Mesendoderm (in vitro differentiated cells): Measurements from ENCODE around the gene RNF207.

Source experiments
- DNase-seq: peaks from one replicate; pipeline ENCODE4 v3.0.0; 2013
- H2AK5ac ChIP-seq: 2 replicates; pipeline ENCODE4 v1.6.1; 2013; ENCODE audit warnings: low read length, inconsistent platforms
- H2BK120ac ChIP-seq: 2 replicates; pipeline ENCODE4 v1.6.1; 2013; ENCODE audit warnings: low read depth, mild to moderate bottlenecking, low read length, moderate library complexity, mixed read lengths
- H2BK15ac ChIP-seq: replicated peaks from 2 replicates; pipeline ENCODE4 v1.6.1; 2013; ENCODE audit warnings: low read depth, mild to moderate bottlenecking, moderate library complexity
- H2BK5ac ChIP-seq: 2 replicates; pipeline ENCODE4 v1.6.1; 2013; ENCODE audit warnings: low read length, inconsistent platforms
- H3K18ac ChIP-seq: 2 replicates; pipeline ENCODE4 v1.6.1; 2013; ENCODE audit warnings: mild to moderate bottlenecking, low read length, mixed read lengths
- H3K23ac ChIP-seq: one replicate; pipeline ENCODE4 v1.6.1; 2013; ENCODE audit warnings: low read length
- H3K27ac ChIP-seq: 2 replicates; pipeline ENCODE4 v1.5.1; 2013; ENCODE audit warnings: low read depth, mild to moderate bottlenecking, inconsistent platforms, low read length, moderate library complexity
- H3K27me3 ChIP-seq: 2 replicates; pipeline ENCODE4 v1.6.1; 2013; ENCODE audit warnings: low read length, control low read depth, mild to moderate bottlenecking, inconsistent platforms; ENCODE audit not compliant: insufficient read depth, poor library complexity
- H3K36me3 ChIP-seq: 2 replicates; pipeline ENCODE4 v1.6.1; 2013; ENCODE audit warnings: low read length, inconsistent platforms; ENCODE audit not compliant: control insufficient read depth, insufficient read depth
- H3K4ac ChIP-seq: one replicate; pipeline ENCODE4 v1.6.1; 2013; ENCODE audit warnings: low read depth, mild to moderate bottlenecking, low read length, moderate library complexity
- H3K4me1 ChIP-seq: 2 replicates; pipeline ENCODE4 v1.6.1; 2013; ENCODE audit warnings: low read depth, low read length, inconsistent platforms; ENCODE audit not compliant: control insufficient read depth
- H3K4me2 ChIP-seq: 2 replicates; pipeline ENCODE4 v1.6.1; 2013; ENCODE audit warnings: low read length
- H3K4me3 ChIP-seq: 2 replicates; pipeline ENCODE4 v1.5.1; 2013; ENCODE audit warnings: mild to moderate bottlenecking, low read length
- H3K56ac ChIP-seq: one replicate; pipeline ENCODE4 v1.6.1; 2013; ENCODE audit warnings: low read length
- H3K79me1 ChIP-seq: 2 replicates; pipeline ENCODE4 v1.6.1; 2013; ENCODE audit warnings: low read length, inconsistent platforms
- H3K79me2 ChIP-seq: 2 replicates; pipeline ENCODE4 v1.6.1; 2013; ENCODE audit warnings: mild to moderate bottlenecking, low read length; ENCODE audit not compliant: control insufficient read depth, insufficient read depth
- H3K9ac ChIP-seq: 2 replicates; pipeline ENCODE4 v1.6.1; 2013; ENCODE audit warnings: low read length, inconsistent platforms
- H4K5ac ChIP-seq: one replicate; pipeline ENCODE4 v1.6.1; 2013; ENCODE audit warnings: low read length
- H4K8ac ChIP-seq: one replicate; pipeline ENCODE4 v1.6.1; 2013; ENCODE audit warnings: low read depth, mild to moderate bottlenecking, control low read depth, low read length, moderate library complexity
- WGBS: extraction: QIAGEN DNeasy Blood & Tissue Kit; methylation state at CpG from one replicate; pipeline ENCODE4 v1.1.7; 2013; ENCODE audit warnings: low lambda C conversion rate, missing lambda C conversion rate; ENCODE audit not compliant: insufficient coverage; ENCODE audit errors: extremely low coverage; 5-methylcytosine and 5-hydroxymethylcytosine counted together

RNF207 gene

DNA sequence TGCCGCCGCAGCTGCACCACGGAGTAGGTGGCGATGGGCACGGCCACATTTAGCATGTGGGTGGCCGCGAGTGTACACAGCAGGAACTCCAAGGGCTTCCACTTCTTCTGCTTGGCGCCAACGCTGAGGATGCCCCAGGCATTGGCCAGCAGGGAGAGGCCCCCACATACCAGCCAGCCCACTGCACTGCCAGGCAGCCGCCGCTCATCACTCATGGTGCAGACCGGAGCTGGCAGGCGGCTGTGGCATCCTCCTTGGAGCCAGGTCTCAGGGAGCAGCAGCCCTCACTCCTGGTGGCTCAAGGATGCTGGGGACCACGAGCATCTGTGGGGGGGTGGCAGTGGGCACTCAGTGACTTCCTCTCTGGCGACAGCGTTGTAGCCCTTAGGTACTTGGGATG is 48.8 kb downstream of the RNF207 start:
- Histone ChIP-seq H3K4me1 (no peaks in the 10 kb centered on the region), H3K18ac (no peak overlapping the region), H2BK5ac (no peak overlapping the region), H3K4me3 (no peak overlapping the region), H3K36me3 (no peaks in the 10 kb centered on the region), H3K9ac (no peak overlapping the region), H2BK120ac (no peak overlapping the region), H3K27ac (no peak overlapping the region), H2BK15ac (no peak overlapping the region), H4K8ac (no peak overlapping the region), H2AK5ac (no peak overlapping the region), H4K5ac (no peak overlapping the region), H3K27me3 (peaks cover 12% of the 10 kb centered on the region), H3K79me2 (no peaks in the 10 kb centered on the region), H3K4me2 (no peak overlapping the region), H3K23ac (no peak overlapping the region), H3K56ac (no peak overlapping the region), H3K4ac (no peak overlapping the region), H3K79me1 (no peaks in the 10 kb centered on the region)
- WGBS = no CpG with 5 or more reads among the region's 16 CpGs
- no peak for DNase-seq

DNA sequence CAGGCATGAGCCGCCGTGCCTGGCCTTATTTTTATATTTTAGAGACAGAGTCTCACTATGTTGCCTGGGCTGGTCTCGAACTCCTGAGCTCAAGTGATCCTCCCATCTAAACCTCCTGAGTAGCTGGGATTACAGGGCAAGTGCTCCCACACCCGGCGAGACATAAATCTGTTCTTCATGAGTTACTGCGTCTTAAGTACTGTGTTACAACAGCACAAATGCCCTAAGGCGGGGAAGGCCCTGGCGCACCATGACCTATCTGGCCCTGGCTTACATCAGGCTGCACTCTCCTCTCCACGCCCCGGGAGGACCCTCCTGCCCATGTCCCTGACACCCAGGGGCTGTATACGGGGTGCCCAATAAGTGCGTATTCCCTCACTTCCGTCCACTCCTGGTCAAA is 50.7 kb downstream of the RNF207 start:
- H3K4me3 ChIP-seq = no peak overlapping the region
- no peak overlapping the region for H3K23ac ChIP-seq
- no peak overlapping the region for H2BK15ac ChIP-seq
- no peak overlapping the region for H3K4ac ChIP-seq
- WGBS = no CpG with 5 or more reads among the region's 13 CpGs
- H3K79me1 ChIP-seq = no peaks in the 10 kb centered on the region
- no peak overlapping the region for H4K8ac ChIP-seq
- no peak overlapping the region for H3K56ac ChIP-seq
- H3K27ac ChIP-seq = no peak overlapping the region
- no peak for DNase-seq
- no peaks in the 10 kb centered on the region for H3K79me2 ChIP-seq
- no peak overlapping the region for H2AK5ac ChIP-seq
- H4K5ac ChIP-seq = no peak overlapping the region
- H3K4me1 ChIP-seq = no peaks in the 10 kb centered on the region
- H2BK5ac ChIP-seq = no peak overlapping the region
- H3K18ac ChIP-seq = no peak overlapping the region
- no peak overlapping the region for H3K4me2 ChIP-seq
- no peak overlapping the region for H3K9ac ChIP-seq
- no peaks in the 10 kb centered on the region for H3K36me3 ChIP-seq
- H2BK120ac ChIP-seq = no peak overlapping the region
- no peaks in the 10 kb centered on the region for H3K27me3 ChIP-seq

- Histone ChIP-seq H3K79me2 (no peaks in the 10 kb centered on the region), H2BK15ac (no peak overlapping the region), H3K79me1 (no peaks in the 10 kb centered on the region), H3K18ac (no peak overlapping the region), H3K23ac (no peak overlapping the region), H3K56ac (no peak overlapping the region), H3K4ac (no peak overlapping the region), H3K27me3 (no peaks in the 10 kb centered on the region), H3K36me3 (no peaks in the 10 kb centered on the region), H3K27ac (no peak overlapping the region), H2BK5ac (no peak overlapping the region), H3K4me3 (no peak overlapping the region), H2BK120ac (no peak overlapping the region), H3K4me2 (no peak overlapping the region), H4K8ac (no peak overlapping the region), H3K9ac (no peak overlapping the region), H2AK5ac (no peak overlapping the region), H3K4me1 (no peaks in the 10 kb centered on the region), H4K5ac (no peak overlapping the region)
- DNase-seq = no peak
- WGBS = no CpG with 5 or more reads among the region's 8 CpGs
Observed at GRCh38 chr1:6257541-6258069, 51.7 kb downstream of the RNF207 start.

GRCh38 chr1:6258675-6259074 is 52.8 kb downstream of the RNF207 start:
- H3K4me1 ChIP-seq = no peaks in the 10 kb centered on the region
- no peak overlapping the region for H2BK120ac ChIP-seq
- no CpG with 5 or more reads among the region's 10 CpGs for WGBS

GRCh38 chr1:6259491-6260362 is 53.8 kb downstream of the RNF207 start:
- H2BK15ac ChIP-seq = no peak overlapping the region
- H3K4me1 ChIP-seq = no peaks in the 10 kb centered on the region
- no peak overlapping the region for H4K8ac ChIP-seq
- no peak overlapping the region for H3K56ac ChIP-seq
- peak overlapping the region; percentile 8 for H3K18ac ChIP-seq
- H3K23ac ChIP-seq = no peak overlapping the region
- no peaks in the 10 kb centered on the region for H3K79me2 ChIP-seq
- no peak overlapping the region for H3K4me3 ChIP-seq
- DNase-seq = peak; percentile 75
- H3K27ac ChIP-seq = no peak overlapping the region
- no peak overlapping the region for H3K4me2 ChIP-seq
- H2BK120ac ChIP-seq = no peak overlapping the region
- no peaks in the 10 kb centered on the region for H3K79me1 ChIP-seq
- no peak overlapping the region for H3K4ac ChIP-seq
- H3K27me3 ChIP-seq = no peaks in the 10 kb centered on the region
- no CpG with 5 or more reads among the region's 46 CpGs for WGBS
- no peak overlapping the region for H3K9ac ChIP-seq
- no peaks in the 10 kb centered on the region for H3K36me3 ChIP-seq
- H2BK5ac ChIP-seq = no peak overlapping the region
- H2AK5ac ChIP-seq = no peak overlapping the region
- no peak overlapping the region for H4K5ac ChIP-seq

More at GRCh38 chr1:6258675-6259074, 52.8 kb downstream of the RNF207 start:
- no peak overlapping the region for H2BK15ac ChIP-seq
- H2BK5ac ChIP-seq = no peak overlapping the region
- H2AK5ac ChIP-seq = no peak overlapping the region
- H3K27me3 ChIP-seq = no peaks in the 10 kb centered on the region
- H3K79me1 ChIP-seq = no peaks in the 10 kb centered on the region
- no peak overlapping the region for H4K8ac ChIP-seq
- no peak overlapping the region for H3K23ac ChIP-seq
- no peak overlapping the region for H3K4ac ChIP-seq
- H3K4me2 ChIP-seq = no peak overlapping the region
- no peak overlapping the region for H3K56ac ChIP-seq
- H4K5ac ChIP-seq = no peak overlapping the region
- no peaks in the 10 kb centered on the region for H3K79me2 ChIP-seq
- H3K4me3 ChIP-seq = no peak overlapping the region
- H3K18ac ChIP-seq = no peak overlapping the region
- no peak overlapping the region for H3K27ac ChIP-seq
- H3K36me3 ChIP-seq = no peaks in the 10 kb centered on the region
- DNase-seq = no peak
- no peak overlapping the region for H3K9ac ChIP-seq
